Measurements from ENCODE around the gene CD59. TPM values are rescaled to one million over a fixed set of nuclear protein-coding genes. Genes with fewer than 3 reads are reported as not detected.
A peak's percentile ranks its signal among the peaks of the same experiment; 100 is the strongest.

The CD59 gene
- polyA plus RNA-seq, 2 of the 4 experiments (the other 2 are of a cell fraction), result 335 to 375 TPM

DNA sequence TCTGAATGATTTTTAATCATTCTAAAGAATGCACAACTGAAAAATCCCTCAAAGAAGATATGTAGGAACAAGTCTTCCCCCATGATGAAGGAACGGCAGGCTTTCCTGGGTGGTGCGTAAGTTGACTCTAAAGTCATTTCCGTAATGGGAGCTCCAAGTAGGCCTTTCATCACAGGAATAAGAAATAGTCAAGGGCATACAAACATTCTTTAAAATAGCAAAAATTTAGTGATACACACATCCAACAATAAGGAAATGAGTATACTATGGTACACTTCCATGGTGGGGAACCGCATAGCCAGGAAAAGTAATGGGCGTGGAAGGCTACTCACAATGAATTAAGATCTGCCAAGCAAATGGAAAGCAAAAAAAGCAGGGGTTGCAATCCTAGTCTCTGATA, 10.7 kb downstream of the CD59 start:
- TF ChIP-seq RFX5 (IDR thresholded peaks at IDR 0.05), result no peak
- no peak for TF ChIP-seq ZFP36 (IDR thresholded peaks at IDR 0.05; ENCODE audit: borderline replicate concordance, partially characterized antibody)
- no peak for TF ChIP-seq EHMT2 (IDR thresholded peaks at IDR 0.05; ENCODE audit: low read depth)
- no peak for TF ChIP-seq HOXB13 (CRISPR knock-in tag; IDR thresholded peaks at IDR 0.05; ENCODE audit: low read depth)
- TF ChIP-seq NR3C1 (IDR thresholded peaks at IDR 0.05), result no peak
- TF ChIP-seq, protein P1, sequence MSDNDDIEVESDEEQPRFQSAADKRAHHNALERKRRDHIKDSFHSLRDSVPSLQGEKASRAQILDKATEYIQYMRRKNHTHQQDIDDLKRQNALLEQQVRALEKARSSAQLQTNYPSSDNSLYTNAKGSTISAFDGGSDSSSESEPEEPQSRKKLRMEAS (IDR thresholded peaks at IDR 0.05), result no peak
- TF ChIP-seq HOXB5 (CRISPR knock-in tag; IDR thresholded peaks at IDR 0.05), result no peak
- TF ChIP-seq RCOR1 (IDR thresholded peaks at IDR 0.05; ENCODE audit: low read depth, low read length), result no peak
- no peak for TF ChIP-seq SMC3 (IDR thresholded peaks at IDR 0.05)
- TF ChIP-seq ZSCAN20 (CRISPR knock-in tag; IDR thresholded peaks at IDR 0.05), result no peak
- TF ChIP-seq NFE2L2 (conservative IDR thresholded peaks at IDR 0.05; ENCODE audit: low read length), result no peak
- TF ChIP-seq TP53 (CRISPR knock-in tag; IDR thresholded peaks at IDR 0.05), result no peak
- TF ChIP-seq KDM5A (IDR thresholded peaks at IDR 0.05), result no peak
- TF ChIP-seq POLR2A (IDR thresholded peaks at IDR 0.05; ENCODE audit: low read length), result no peak
- TF ChIP-seq BHLHE40 (IDR thresholded peaks at IDR 0.05; ENCODE audit: low read depth, low read length), result no peak
- TF ChIP-seq CHD4 (IDR thresholded peaks at IDR 0.05; ENCODE audit: borderline replicate concordance), result no peak
- TF ChIP-seq SREBF2 (IDR thresholded peaks at IDR 0.05), result no peak
- TF ChIP-seq MAZ (IDR thresholded peaks at IDR 0.05; ENCODE audit: borderline replicate concordance, low read depth, low read length), result no peak
- ATAC-seq (no peak), DNase-seq (ENCODE audit: low read depth in 1 of 2, low spot score in 1 of 2) (no peak), FAIRE-seq (no peak)
- ChIA-PET POLR2A (interaction anchor here (0.6 kb wide), 1 partner anchor 11 kb away, joined by 3 read pairs; the partner anchor contains the start of gene CD59), CTCF (interaction anchor here (1.3 to 5.3 kb wide), 3 partner anchors 10 to 17 kb away, joined by 3 to 26 read pairs (median 6); partner anchors contain the start of gene CD59)
- H3K4me2 ChIP-seq, result 0 out of 3 replicates have a peak overlapping the region, but pooled peaks have one; percentile 84
- H3K4me3 ChIP-seq, result no peak overlapping the region
- H3K4me1 ChIP-seq, result peaks cover 54% of the 10 kb centered on the region
- H3K9me3 ChIP-seq, result peaks cover 3% of the 10 kb centered on the region; the same call in 1 of the 3 replicates
- H3K27ac ChIP-seq, result no peak overlapping the region; a peak in 1 of 6 replicates
- WGBS (ENCODE audit: missing lambda C conversion rate), result 94% methylated on average over 5 of the region's 5 CpGs

DNA sequence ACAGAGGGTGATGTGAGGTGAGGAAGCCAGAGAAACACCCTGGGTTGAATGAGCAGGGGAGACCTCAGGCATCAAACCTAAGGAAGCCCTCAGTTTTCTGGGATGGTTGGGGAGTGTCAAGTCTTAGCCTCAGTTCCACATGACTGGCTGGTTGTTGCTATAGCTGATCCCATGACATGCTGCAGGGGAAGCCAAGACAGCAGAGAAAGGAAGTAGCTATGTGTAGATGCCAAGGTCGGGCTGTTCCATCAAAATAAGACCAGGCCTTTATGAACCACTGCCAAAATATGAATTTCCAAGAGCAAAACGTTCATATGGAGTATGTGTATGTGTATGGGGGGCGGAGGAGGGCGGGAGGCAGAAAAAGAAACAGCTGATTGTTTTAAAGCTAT, 11.6 kb downstream of the CD59 start:
- Histone ChIP-seq H3K4me3 (no peak overlapping the region), H3K4me2 (peak overlapping the region; percentile 84), H3K27ac (peak overlapping the region; percentile 80 to 90), H3K4me1 (peaks cover 59% of the 10 kb centered on the region), H3K9me3 (peaks cover 3% of the 10 kb centered on the region; the same call in 1 of the 3 replicates)
- ChIA-PET CTCF (interaction anchor here (1.1 to 5.3 kb wide), 4 partner anchors 9 to 18 kb away, joined by 4 to 26 read pairs (median 5); no protein-coding TSS in a partner anchor), POLR2A (no interaction called here)
- DNase-seq (ENCODE audit: low read depth in 1 of 2, low spot score in 1 of 2), result no peak
- WGBS (ENCODE audit: missing lambda C conversion rate), result 68% methylated on average over 4 of the region's 4 CpGs
- ATAC-seq, result no peak
- FAIRE-seq, result no peak
- TF ChIP-seq, protein P2, sequence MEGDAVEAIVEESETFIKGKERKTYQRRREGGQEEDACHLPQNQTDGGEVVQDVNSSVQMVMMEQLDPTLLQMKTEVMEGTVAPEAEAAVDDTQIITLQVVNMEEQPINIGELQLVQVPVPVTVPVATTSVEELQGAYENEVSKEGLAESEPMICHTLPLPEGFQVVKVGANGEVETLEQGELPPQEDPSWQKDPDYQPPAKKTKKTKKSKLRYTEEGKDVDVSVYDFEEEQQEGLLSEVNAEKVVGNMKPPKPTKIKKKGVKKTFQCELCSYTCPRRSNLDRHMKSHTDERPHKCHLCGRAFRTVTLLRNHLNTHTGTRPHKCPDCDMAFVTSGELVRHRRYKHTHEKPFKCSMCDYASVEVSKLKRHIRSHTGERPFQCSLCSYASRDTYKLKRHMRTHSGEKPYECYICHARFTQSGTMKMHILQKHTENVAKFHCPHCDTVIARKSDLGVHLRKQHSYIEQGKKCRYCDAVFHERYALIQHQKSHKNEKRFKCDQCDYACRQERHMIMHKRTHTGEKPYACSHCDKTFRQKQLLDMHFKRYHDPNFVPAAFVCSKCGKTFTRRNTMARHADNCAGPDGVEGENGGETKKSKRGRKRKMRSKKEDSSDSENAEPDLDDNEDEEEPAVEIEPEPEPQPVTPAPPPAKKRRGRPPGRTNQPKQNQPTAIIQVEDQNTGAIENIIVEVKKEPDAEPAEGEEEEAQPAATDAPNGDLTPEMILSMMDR (IDR thresholded peaks at IDR 0.05), result no peak
- TF ChIP-seq, protein P3, sequence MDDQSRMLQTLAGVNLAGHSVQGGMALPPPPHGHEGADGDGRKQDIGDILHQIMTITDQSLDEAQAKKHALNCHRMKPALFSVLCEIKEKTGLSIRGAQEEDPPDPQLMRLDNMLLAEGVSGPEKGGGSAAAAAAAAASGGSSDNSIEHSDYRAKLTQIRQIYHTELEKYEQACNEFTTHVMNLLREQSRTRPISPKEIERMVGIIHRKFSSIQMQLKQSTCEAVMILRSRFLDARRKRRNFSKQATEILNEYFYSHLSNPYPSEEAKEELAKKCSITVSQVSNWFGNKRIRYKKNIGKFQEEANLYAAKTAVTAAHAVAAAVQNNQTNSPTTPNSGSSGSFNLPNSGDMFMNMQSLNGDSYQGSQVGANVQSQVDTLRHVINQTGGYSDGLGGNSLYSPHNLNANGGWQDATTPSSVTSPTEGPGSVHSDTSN (IDR thresholded peaks at IDR 0.05), result no peak
- TF ChIP-seq CEBPB (IDR thresholded peaks at IDR 0.05) (no peak), HEYL (CRISPR knock-in tag; IDR thresholded peaks at IDR 0.05) (no peak; the same call in 1 of the 2 replicates), POLR2AphosphoS2 (conservative IDR thresholded peaks at IDR 0.05; ENCODE audit: low read length) (no peak), HDAC2 (IDR thresholded peaks at IDR 0.05) (no peak), EHMT2 (IDR thresholded peaks at IDR 0.05; ENCODE audit: low read depth) (no peak), CHD2 (IDR thresholded peaks at IDR 0.05; ENCODE audit: low read length, partially characterized antibody) (no peak), FOSB (CRISPR knock-in tag; IDR thresholded peaks at IDR 0.05) (no peak), MAFK (IDR thresholded peaks at IDR 0.05; ENCODE audit: partially characterized antibody) (no peak), JUN (IDR thresholded peaks at IDR 0.05) (no peak)
- TF ChIP-seq, protein P4, sequence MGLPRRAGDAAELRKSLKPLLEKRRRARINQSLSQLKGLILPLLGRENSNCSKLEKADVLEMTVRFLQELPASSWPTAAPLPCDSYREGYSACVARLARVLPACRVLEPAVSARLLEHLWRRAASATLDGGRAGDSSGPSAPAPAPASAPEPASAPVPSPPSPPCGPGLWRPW (IDR thresholded peaks at IDR 0.05), result no peak
- TF ChIP-seq, protein P5, sequence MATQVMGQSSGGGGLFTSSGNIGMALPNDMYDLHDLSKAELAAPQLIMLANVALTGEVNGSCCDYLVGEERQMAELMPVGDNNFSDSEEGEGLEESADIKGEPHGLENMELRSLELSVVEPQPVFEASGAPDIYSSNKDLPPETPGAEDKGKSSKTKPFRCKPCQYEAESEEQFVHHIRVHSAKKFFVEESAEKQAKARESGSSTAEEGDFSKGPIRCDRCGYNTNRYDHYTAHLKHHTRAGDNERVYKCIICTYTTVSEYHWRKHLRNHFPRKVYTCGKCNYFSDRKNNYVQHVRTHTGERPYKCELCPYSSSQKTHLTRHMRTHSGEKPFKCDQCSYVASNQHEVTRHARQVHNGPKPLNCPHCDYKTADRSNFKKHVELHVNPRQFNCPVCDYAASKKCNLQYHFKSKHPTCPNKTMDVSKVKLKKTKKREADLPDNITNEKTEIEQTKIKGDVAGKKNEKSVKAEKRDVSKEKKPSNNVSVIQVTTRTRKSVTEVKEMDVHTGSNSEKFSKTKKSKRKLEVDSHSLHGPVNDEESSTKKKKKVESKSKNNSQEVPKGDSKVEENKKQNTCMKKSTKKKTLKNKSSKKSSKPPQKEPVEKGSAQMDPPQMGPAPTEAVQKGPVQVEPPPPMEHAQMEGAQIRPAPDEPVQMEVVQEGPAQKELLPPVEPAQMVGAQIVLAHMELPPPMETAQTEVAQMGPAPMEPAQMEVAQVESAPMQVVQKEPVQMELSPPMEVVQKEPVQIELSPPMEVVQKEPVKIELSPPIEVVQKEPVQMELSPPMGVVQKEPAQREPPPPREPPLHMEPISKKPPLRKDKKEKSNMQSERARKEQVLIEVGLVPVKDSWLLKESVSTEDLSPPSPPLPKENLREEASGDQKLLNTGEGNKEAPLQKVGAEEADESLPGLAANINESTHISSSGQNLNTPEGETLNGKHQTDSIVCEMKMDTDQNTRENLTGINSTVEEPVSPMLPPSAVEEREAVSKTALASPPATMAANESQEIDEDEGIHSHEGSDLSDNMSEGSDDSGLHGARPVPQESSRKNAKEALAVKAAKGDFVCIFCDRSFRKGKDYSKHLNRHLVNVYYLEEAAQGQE (IDR thresholded peaks at IDR 0.05), result no peak
- TF ChIP-seq, protein P6, sequence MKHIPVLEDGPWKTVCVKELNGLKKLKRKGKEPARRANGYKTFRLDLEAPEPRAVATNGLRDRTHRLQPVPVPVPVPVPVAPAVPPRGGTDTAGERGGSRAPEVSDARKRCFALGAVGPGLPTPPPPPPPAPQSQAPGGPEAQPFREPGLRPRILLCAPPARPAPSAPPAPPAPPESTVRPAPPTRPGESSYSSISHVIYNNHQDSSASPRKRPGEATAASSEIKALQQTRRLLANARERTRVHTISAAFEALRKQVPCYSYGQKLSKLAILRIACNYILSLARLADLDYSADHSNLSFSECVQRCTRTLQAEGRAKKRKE (CRISPR knock-in tag; IDR thresholded peaks at IDR 0.05; ENCODE audit: low read depth), result no peak
- TF ChIP-seq, protein P1 (IDR thresholded peaks at IDR 0.05), result no peak

Data from A549 (cell line).